H9 (cell line): ENCODE results near the gene METRNL. TPM values are rescaled to one million over a fixed set of nuclear protein-coding genes. Genes with fewer than 3 reads are reported as not detected.

Experiments used
- DNase-seq: peaks from one replicate; pipeline ENCODE4 v3.0.0-alpha.2; 2017
- H2AFZ ChIP-seq: one replicate; pipeline ENCODE4 v1.6.1; 2013; ENCODE audit warnings: mild to moderate bottlenecking, low read length, control low read depth, moderate library complexity
- H2AK5ac ChIP-seq: 2 replicates; pipeline ENCODE4 v1.6.1; 2013; ENCODE audit warnings: low read length, control low read depth, mixed read lengths; ENCODE audit not compliant: insufficient read length
- H2BK120ac ChIP-seq: one replicate; pipeline ENCODE4 v1.6.1; 2013; ENCODE audit warnings: low read depth, mild to moderate bottlenecking, low read length, control low read depth, inconsistent platforms; ENCODE audit not compliant: poor library complexity, severe bottlenecking
- H2BK12ac ChIP-seq: 2 replicates; pipeline ENCODE4 v1.6.1; 2013; ENCODE audit warnings: low read length, control low read depth, mixed read lengths, low read depth; ENCODE audit not compliant: insufficient read length
- H2BK15ac ChIP-seq: 2 replicates; pipeline ENCODE4 v1.6.1; 2013; ENCODE audit warnings: low read depth, low read length, control low read depth
- H2BK20ac ChIP-seq: one replicate; pipeline ENCODE4 v1.6.1; 2013; ENCODE audit warnings: low read depth, mild to moderate bottlenecking, low read length, control low read depth, inconsistent platforms; ENCODE audit not compliant: poor library complexity, severe bottlenecking
- H2BK5ac ChIP-seq: 2 replicates; pipeline ENCODE4 v1.6.1; 2013; ENCODE audit warnings: low read length, control low read depth, mixed read lengths; ENCODE audit not compliant: insufficient read length
- H3K14ac ChIP-seq: 2 replicates; pipeline ENCODE4 v1.6.1; 2013; ENCODE audit warnings: low read length, control low read depth; ENCODE audit not compliant: insufficient read depth
- H3K18ac ChIP-seq: 2 replicates; pipeline ENCODE4 v1.6.1; 2013; ENCODE audit warnings: low read depth, mild to moderate bottlenecking, mixed read lengths, low read length, control low read depth; ENCODE audit not compliant: insufficient read length
- H3K23ac ChIP-seq: 2 replicates; pipeline ENCODE4 v1.6.1; 2013; ENCODE audit warnings: low read length, control low read depth, mixed read lengths, low read depth; ENCODE audit not compliant: insufficient read length
- H3K23me2 ChIP-seq: 2 replicates; pipeline ENCODE4 v1.6.1; 2013; ENCODE audit warnings: low read depth, mild to moderate bottlenecking, mixed read lengths, low read length, control low read depth; ENCODE audit not compliant: insufficient read length, poor library complexity, severe bottlenecking
- H3K27ac ChIP-seq: 2 replicates; pipeline ENCODE4 v1.5.1; 2013; ENCODE audit warnings: low read length, control low read depth, mixed read lengths, low read depth; ENCODE audit not compliant: insufficient read length
- H3K27me3 ChIP-seq: 2 replicates; pipeline ENCODE4 v1.6.1; 2013; ENCODE audit warnings: low read length, control low read depth, inconsistent platforms; ENCODE audit not compliant: insufficient read depth
- H3K4ac ChIP-seq: 2 replicates; pipeline ENCODE4 v1.6.1; 2013; ENCODE audit warnings: low read depth, mild to moderate bottlenecking, control low read depth, inconsistent platforms, low read length, moderate library complexity
- H3K4me1 ChIP-seq: 2 replicates; pipeline ENCODE4 v1.6.1; 2013; ENCODE audit warnings: low read length, control low read depth, inconsistent platforms; ENCODE audit not compliant: insufficient read depth
- H3K4me2 ChIP-seq: 2 replicates; pipeline ENCODE4 v1.6.1; 2013; ENCODE audit warnings: low read length, control low read depth, mixed read lengths; ENCODE audit not compliant: insufficient read length, insufficient read depth
- H3K56ac ChIP-seq: 2 replicates; pipeline ENCODE4 v1.6.1; 2013; ENCODE audit warnings: low read depth, mild to moderate bottlenecking, mixed read lengths, low read length, control low read depth; ENCODE audit not compliant: insufficient read length
- H3K79me1 ChIP-seq: 2 replicates; pipeline ENCODE4 v1.6.1; 2013; ENCODE audit warnings: low read depth, mild to moderate bottlenecking, moderate library complexity, low read length, control low read depth, inconsistent platforms; ENCODE audit not compliant: insufficient read depth, poor library complexity, severe bottlenecking
- H3K79me2 ChIP-seq: 2 replicates; pipeline ENCODE4 v1.6.1; 2013; ENCODE audit warnings: low read length, control low read depth, inconsistent platforms; ENCODE audit not compliant: insufficient read depth
- H3K9ac ChIP-seq: 2 replicates; pipeline ENCODE4 v1.6.1; 2013; ENCODE audit warnings: low read length, control low read depth, mixed read lengths; ENCODE audit not compliant: insufficient read length; ENCODE audit errors: extremely low read depth
- H3K9me3 ChIP-seq: one replicate; pipeline ENCODE4 v1.6.1; 2013; ENCODE audit warnings: low read depth, low read length, inconsistent platforms; ENCODE audit not compliant: control insufficient read depth
- H3T11ph ChIP-seq: one replicate; pipeline ENCODE4 v1.6.1; 2013; ENCODE audit warnings: mild to moderate bottlenecking, low read length, control low read depth, inconsistent platforms
- H4K20me1 ChIP-seq: one replicate; pipeline ENCODE4 v1.6.1; 2013; ENCODE audit not compliant: control insufficient read depth, insufficient read length, insufficient read depth
- H4K5ac ChIP-seq: 2 replicates; pipeline ENCODE4 v1.6.1; 2013; ENCODE audit warnings: low read depth, mild to moderate bottlenecking, mixed read lengths, low read length, control low read depth; ENCODE audit not compliant: insufficient read length
- H4K8ac ChIP-seq: replicated peaks from 2 replicates; pipeline ENCODE4 v1.6.1; 2013; ENCODE audit warnings: low read length, control low read depth, mixed read lengths, low read depth; ENCODE audit not compliant: insufficient read length
- H4K91ac ChIP-seq: 2 replicates; pipeline ENCODE4 v1.6.1; 2013; ENCODE audit warnings: low read depth, mild to moderate bottlenecking, moderate library complexity, mixed read lengths, low read length, control low read depth; ENCODE audit not compliant: insufficient read length
- H3K27ac Mint-ChIP-seq, 3 experiments: 2 replicates in 2 of 3; 3 replicates in 1 of 3; pipeline ENCODE4 v1.8.0; 2020 to 2021; ENCODE audit warnings: mixed read lengths in 3 of 3, mild to moderate bottlenecking in 1 of 3, moderate library complexity in 1 of 3
- H3K27me3 Mint-ChIP-seq: 2 replicates; pipeline ENCODE4 v1.8.0; 2021; ENCODE audit warnings: low read depth, mild to moderate bottlenecking, moderate library complexity, mixed read lengths
- H3K36me3 Mint-ChIP-seq, 3 experiments: 2 replicates in 2 of 3; 3 replicates in 1 of 3; pipeline ENCODE4 v1.8.0; 2020 to 2021; ENCODE audit warnings: low read depth in 3 of 3, mixed read lengths in 3 of 3; ENCODE audit not compliant: insufficient read depth in 1 of 3
- H3K4me1 Mint-ChIP-seq, 2 experiments: 2 replicates each; pipeline ENCODE4 v1.8.0; 2020; ENCODE audit warnings: mixed read lengths in 2 of 2
- H3K4me3 Mint-ChIP-seq, 2 experiments: 2 replicates in 1 of 2; 3 replicates in 1 of 2; pipeline ENCODE4 v1.8.0; 2020 to 2021; ENCODE audit warnings: mild to moderate bottlenecking in 2 of 2, mixed read lengths in 2 of 2, moderate library complexity in 1 of 2
- H3K9me3 Mint-ChIP-seq, 2 experiments: 2 replicates in 1 of 2; 3 replicates in 1 of 2; pipeline ENCODE4 v1.8.0; 2020; ENCODE audit warnings: mild to moderate bottlenecking in 2 of 2, mixed read lengths in 2 of 2, moderate library complexity in 1 of 2
- CTCF ChIP-seq: fragments of 200-600 bp; sonication (generic); conservative IDR thresholded peaks from 3 replicates; pipeline ENCODE4 v1.8.0; 2021; ENCODE audit warnings: antibody characterized with exemption, mild to moderate bottlenecking
- WGBS: extraction: QIAGEN DNeasy Blood & Tissue Kit; methylation state at CpG from one replicate; pipeline ENCODE4 v1.1.7; 2013; ENCODE audit warnings: missing lambda C conversion rate, low lambda C conversion rate, mixed read lengths; ENCODE audit not compliant: insufficient read length; ENCODE audit errors: extremely low coverage; 5-methylcytosine and 5-hydroxymethylcytosine counted together
- total RNA-seq: library from RNA; stranded (reverse); gene quantifications from 2 replicates; pipeline ENCODE4 v1.2.1, GENCODE V29; 2021

The METRNL gene
- total RNA-seq, 1 experiment from 2014 or later = 21.4 TPM

GRCh38 chr17:83107656-83108048, 28.2 kb downstream of the METRNL start:
- Histone ChIP-seq H2AFZ (no peak overlapping the region), H3K56ac (no peak overlapping the region), H3K23ac (no peak overlapping the region), H2BK15ac (no peak overlapping the region), H3K4me1 (no peaks in the 10 kb centered on the region), H3K23me2 (no peaks in the 10 kb centered on the region), H4K91ac (no peak overlapping the region), H2BK120ac (no peak overlapping the region), H3K4ac (no peak overlapping the region), H2BK5ac (no peak overlapping the region), H3K9me3 (no peaks in the 10 kb centered on the region), H3K27ac (no peak overlapping the region), H3K79me2 (no peaks in the 10 kb centered on the region), H3K27me3 (no peaks in the 10 kb centered on the region), H2AK5ac (no peak overlapping the region), H4K5ac (no peak overlapping the region), H3K14ac (no peak overlapping the region), H3K4me2 (no peak overlapping the region), H2BK20ac (no peak overlapping the region), H3K79me1 (no peaks in the 10 kb centered on the region), H3T11ph (no peak overlapping the region), H2BK12ac (no peak overlapping the region), H3K9ac (no peak overlapping the region), H4K8ac (no peak overlapping the region), H4K20me1 (no peaks in the 10 kb centered on the region), H3K18ac (no peak overlapping the region)
- H3K4me3 Mint-ChIP-seq = no peak overlapping the region
- TF ChIP-seq CTCF = no peak
- peaks cover 2 to 9% of the 10 kb centered on the region in 2 experiments; a peak in 2 of 4 replicates for H3K4me1 Mint-ChIP-seq
- H3K27me3 Mint-ChIP-seq = peaks cover 6% of the 10 kb centered on the region; the same call in 1 of the 2 replicates
- H3K9me3 Mint-ChIP-seq = peaks cover 2 to 13% of the 10 kb centered on the region in 2 experiments; a peak in 3 of 5 replicates
- no peaks in the 10 kb centered on the region; a peak in 2 of 7 replicates for H3K36me3 Mint-ChIP-seq
- no peak for DNase-seq
- H3K27ac Mint-ChIP-seq = no peak overlapping the region
- WGBS = no CpG with 5 or more reads among the region's 14 CpGs
